ENCODE data around the gene SETX.

SETX gene

DNA sequence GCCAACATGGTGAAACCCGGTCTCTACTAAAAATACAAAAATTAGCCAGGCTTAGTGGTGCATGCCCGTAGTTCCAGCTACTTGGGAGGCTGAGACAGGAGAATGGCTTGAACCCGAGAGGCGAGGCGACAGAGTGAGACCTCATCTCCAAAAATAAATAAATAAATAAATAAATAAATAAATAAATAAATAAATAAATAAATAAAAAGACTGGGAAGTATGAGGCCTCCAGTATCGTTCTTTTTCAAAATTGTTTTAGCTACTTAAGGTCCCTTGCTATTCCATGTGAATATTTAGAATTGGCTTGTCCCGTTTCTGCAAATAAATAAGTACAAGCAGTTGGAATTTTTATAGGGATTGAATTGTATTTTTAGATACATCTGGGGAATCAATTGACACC lies 3.0 kb upstream of the SETX start:
- no peak for DNase-seq (ENCODE audit: low spot score)

DNA sequence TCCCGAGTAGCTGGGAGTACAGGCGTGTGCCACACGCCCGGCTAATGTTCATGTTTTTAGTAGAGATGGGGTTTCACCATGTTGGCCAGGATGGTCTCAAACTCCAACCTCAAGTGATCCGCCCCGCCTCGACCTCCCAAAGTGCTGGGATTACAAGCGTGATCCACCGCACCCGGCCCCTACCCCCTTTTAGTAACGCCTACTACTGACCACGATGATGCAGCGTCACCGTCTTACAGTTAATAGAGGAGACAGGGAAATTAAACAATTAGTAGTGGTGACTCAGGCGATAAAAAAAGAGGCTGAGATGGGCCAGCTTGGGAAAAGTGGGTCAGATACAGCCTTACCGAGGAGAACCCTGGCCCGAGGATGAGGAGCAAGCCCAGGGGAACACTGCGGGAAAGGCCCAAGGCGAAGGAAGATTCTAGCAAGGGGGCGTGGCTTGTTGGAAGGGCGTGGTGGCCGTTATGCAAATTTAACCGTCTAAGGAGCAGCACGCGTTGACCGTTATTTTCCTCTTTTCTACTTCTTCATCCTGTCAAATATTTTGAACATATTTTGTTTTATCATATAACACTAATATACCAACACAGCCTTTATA lies 1.6 kb upstream of the SETX start:
- DNase-seq (ENCODE audit: low spot score), result no peak

DNA sequence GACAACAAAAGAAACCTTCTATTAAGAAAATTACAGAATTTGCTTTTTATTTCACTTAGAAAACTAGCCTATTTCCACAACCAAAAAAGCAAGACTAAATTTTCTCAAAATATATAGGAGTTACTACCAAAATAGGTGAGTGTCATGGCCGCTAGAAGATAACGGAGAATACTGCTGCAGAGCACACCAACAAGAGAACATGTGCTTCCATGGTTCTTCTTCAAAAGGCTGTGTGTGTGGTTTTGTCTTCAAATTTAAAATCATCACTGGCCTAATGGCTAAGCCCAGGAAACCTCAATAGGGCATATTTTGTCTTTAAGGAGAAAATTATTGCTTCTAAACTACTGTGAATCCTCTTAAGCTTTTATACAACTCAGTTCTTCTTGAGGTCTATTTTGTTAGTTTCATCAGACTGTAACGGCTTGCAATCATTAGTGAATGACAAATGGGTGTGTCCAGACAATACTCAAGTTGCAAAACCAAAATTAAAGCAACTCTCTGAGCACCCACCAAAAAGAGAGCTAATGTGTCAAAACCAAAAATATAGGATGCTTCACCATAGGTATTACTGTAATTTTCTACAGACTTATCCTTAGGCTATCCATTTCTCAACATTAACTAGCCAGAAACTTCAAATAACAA lies 3.3 kb downstream of the SETX start:
- DNase-seq (ENCODE audit: low spot score), result no peak

DNA sequence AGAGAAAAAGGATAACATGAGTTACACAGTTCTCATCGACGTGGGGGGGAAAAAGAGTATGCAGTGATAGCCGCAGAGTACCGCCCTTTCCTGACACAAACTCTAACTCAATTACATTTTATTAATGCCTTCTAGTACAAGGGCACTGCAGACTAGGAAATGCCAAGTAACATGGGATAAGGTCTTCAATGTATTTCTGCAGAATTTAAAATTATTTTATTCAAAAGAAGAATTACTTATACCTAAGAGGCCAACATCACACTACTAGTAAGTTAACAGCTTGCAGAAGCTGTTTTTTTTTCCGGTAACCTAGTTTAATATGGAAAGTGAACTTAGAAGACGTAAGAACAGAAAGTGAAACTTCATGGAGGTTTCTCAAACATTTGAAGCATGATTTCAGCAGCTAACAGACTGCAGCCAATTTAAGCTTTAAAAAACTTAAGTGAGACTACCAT lies 3.9 kb downstream of the SETX start:
- DNase-seq (ENCODE audit: low spot score), result no peak

DNA sequence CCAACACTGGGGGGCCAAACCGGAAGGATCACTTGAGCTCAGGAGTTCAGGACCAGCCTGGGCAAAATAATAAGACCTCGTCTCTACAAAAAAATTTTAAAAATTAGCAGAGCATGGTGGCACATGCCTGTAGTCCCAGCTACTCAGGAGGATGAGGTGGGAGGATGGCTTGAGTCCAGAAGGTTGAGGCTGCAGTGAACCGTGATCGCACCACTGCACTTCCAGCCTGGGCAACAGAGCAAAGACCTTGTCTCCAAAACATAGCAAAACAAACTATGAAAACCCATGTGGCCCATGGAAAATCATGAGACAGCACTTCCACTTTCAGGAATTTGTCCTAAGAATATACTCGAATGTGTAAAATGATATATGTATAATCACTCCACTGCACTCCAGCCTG lies 6.1 kb downstream of the SETX start:
- DNase-seq (ENCODE audit: low spot score), result no peak

DNA sequence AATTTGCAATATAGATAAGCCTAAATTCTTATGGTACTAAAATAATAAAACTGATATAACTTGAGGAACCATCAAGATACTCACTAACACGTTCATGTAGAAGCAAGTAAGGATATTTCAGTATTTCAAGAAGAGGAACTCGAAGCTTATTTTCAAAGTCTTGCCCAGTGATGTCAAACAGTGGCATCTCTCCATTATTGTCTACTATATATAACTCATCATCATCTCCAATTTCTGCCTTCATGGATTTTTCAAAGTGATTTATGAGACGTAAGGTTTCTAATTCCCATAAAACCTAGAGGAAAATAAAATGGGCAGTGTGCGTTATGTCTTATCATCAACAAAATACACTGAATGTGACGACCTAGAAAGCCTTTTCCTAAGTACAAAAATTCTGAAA lies 8.6 kb downstream of the SETX start:
- DNase-seq (ENCODE audit: low spot score), result no peak

DNA sequence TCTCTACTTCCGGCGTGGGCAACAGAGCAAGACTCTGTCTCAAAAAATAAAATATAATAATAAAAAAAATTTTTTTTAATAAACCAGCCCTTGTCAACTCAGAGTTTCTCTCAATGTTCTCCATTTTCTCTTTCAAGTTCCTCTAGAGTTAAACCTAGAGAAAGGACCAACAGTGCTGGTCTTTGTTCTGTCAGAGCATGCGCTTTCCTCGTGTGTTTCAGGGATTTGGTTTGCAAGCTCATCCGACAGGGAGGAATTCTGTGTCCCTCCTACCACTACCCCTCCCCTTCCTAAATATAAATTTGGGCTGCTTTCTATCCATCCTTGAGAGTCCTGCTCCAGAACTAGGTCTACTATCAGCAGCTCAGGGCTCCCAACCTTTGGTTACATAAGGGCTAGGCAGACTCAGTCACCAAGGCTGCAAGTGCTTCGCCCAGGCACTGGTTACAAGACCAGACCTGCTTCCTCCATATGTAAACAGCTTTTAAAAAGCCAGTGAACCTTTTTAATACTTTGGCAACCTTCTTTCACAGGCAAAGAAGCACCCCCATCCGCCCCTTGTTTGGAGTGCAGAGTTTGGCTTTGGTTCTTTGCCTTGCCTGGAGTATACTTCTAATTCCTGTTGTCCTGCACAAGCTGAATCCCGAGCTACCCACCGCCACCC lies 13.5 kb downstream of the SETX start:
- no peak for DNase-seq (ENCODE audit: low spot score)

DNA sequence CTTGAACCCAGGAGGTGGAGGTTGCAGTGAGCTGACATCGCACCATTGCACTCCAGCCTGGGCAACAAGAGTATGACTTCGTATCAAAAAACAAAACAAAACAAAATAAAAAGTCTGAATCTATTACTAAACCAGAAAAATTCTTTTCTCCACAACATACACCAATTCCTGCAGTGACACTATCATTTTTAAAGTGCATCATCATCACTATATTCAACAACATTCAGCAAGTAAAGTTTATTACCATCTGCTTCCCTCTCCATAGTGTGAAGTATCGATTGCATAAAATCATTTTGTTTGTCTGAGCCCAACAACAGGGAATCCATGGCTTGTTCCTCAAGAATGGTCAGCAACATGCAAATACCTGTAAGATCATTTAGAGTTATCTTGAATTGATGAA lies 20.4 kb downstream of the SETX start:
- no peak for DNase-seq (ENCODE audit: low spot score)

DNA sequence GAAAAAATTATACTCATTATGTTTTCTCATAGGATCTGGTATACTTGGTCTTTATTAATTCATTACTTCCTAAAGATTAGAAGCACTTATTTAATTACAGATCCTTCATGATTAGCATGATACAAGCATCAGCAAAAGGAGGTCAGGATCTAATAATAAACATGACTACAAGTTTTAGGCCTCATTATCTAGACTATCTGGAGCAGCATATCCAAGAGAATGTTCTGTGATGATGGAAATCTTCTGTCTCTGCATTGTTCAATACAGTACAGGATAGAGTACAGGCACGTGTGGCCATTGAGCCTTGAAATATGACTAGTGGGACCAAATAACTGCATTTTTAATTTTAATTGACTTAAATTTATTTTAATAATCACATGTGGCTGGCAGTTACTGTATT lies 21.2 kb downstream of the SETX start:
- no peak for DNase-seq (ENCODE audit: low spot score)

DNA sequence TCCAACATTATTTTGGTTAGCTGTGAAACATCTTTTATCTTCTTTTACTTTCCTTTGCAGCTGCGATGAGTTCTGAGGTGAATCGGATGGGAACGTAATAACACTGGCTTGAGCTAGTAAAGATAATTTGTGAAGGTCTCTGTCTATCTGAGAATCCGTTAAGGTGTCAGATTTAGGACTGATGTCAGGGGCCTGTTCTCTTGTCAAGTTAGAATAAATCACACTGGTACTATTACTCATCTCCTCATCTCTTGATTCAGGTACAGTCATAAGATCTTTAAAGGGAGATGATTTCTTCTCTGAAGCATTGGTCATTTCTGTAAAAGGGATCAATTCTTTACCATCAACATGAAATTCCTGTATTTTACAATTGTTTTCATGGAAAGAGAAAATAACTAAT lies 26.2 kb downstream of the SETX start:
- no peak for DNase-seq (ENCODE audit: low spot score)

DNA sequence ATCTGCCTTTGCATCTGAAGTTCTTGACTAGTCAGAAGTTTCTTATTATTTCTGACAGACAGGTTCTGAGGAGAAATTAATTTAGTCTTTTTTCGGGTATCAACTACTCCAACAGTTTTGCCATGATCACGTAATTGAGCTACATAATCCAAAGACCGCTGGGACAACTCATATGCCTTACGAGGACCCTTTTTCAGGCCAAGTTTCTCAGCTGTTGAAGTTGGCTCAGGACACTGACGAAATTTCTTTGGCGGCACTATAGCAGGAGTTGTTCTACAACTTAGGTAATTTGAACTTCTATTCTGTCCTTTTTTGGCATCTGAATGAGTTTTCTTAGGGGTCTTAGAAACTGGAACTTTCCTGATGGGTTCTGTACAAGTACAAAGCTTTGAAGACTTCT lies 27.2 kb downstream of the SETX start:
- no peak for DNase-seq (ENCODE audit: low spot score)

DNA sequence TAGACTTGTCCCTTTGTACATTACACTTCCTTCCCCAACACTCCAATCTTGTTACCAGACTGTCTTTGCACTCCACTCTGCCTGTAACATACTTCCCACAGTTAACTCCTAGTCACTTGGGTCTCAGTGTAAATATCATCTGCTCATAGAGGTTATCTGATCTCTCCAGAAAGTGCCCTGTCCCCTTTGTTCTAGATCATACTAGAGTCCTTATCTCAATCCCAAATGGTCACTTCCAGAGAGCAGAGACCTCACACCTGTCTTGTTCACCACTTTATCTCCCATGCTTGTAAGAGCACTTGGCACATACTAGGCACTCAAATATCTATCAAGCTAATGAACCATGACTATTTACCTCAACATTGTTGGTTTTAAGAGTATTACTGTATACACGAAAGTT lies 30.4 kb downstream of the SETX start:
- no peak for DNase-seq (ENCODE audit: low spot score)

DNA sequence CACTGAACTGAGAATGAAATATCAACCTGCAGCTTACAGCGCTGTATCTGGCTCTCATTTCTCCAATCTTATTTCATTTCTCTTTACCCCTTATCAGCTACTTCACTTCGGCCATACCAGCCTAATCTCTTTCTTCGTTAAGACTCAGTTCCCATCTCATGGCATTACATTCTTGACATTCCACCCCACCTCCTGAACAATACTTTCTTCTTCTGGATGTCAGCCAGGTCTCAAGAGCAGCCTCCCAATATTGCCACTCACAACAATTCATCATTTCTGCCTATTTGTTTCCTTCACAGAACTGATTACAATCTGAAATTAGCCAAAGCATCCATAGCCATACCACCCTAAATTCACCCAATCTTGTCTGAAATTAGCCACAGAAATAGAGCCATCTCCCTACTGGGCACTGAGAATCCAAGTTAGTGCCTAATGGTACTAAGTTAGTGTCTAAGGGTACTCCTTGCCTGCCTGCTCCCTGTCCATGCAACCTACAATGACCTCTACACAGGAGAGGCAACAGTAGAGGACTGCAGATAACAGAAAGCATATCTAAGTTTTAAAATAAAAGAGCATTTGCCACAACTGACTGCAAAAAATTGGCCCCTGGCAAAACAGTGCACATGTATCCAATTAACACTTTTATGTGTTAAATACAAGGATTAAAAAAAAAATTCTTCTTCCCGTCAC lies 35.2 kb downstream of the SETX start:
- DNase-seq (ENCODE audit: low spot score), result no peak

DNA sequence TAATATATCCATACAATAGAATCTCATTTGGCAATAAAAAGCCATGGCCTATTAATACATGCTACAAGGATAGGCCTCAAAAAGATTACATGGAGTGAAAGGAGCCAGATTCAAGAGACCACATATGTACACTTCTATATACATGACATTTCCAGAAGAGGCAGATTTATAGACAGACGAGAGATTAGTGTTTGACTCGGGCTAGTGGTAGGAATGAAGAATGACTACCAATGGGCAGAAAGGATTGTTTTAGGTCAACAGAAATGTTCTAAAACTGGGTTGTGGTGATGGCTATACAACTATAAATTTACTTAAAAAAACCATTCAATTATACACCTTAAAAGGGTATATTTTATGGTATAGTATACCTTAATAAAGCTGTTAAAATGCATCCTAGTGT lies 41.9 kb downstream of the SETX start:
- peak; percentile 13 for DNase-seq (ENCODE audit: low spot score)

DNA sequence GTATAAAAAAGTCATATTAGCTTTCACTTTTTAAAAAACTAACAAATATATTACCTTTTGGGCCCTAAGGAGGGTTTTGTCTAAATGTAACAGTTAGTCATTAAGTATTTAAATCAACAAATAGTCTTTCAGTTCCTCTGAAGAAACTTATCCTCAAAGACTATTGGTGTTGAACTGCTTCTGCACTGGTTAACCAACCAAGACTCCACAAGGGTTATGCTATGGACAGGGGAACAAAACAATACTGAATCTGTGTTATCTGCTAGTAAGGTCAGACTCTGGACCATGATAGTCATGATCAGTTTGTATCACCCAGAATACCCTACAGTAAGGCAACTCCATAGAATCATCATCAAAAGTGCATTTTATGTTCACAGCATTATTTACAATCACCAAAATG lies 42.4 kb downstream of the SETX start:
- DNase-seq (ENCODE audit: low spot score), result no peak

DNA sequence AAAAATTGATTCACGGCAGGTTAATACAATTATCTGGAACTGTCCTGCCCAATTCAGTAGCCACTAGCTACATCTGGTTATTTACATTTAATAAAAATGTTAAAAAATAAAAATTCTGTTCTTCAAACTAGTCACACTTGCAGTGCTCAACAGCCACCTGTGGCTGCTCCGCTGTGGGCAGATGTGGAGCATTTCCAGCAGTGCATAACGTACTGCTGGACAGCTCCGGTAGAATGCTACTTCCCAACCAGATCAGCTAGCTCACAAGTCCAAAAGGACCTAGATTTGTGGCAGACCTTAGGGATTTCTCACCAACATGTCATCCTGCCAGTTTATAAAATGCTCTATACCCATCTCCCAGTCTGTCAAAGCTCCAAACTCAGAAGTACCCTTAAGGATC lies 42.8 kb downstream of the SETX start:
- DNase-seq (ENCODE audit: low spot score), result no peak

DNA sequence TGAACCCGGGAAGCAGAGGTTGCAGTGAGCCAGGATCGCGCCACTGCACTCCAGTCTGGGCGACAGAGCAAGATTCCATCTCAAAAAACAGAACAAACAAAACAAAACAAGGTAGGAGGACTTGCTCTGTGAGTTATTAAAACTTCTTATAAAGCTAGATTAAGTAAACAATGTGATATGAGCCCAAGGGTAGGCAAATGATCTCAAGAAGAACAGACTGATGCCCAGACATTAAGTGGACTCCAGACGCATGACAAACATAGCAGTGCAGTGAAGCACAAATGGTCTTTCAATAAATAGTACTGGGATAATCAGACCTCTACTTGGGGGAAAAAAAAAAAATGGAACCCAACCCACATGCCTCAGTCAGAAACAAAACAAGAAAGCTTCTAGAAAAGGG lies 45.7 kb downstream of the SETX start:
- DNase-seq (ENCODE audit: low spot score), result no peak

DNA sequence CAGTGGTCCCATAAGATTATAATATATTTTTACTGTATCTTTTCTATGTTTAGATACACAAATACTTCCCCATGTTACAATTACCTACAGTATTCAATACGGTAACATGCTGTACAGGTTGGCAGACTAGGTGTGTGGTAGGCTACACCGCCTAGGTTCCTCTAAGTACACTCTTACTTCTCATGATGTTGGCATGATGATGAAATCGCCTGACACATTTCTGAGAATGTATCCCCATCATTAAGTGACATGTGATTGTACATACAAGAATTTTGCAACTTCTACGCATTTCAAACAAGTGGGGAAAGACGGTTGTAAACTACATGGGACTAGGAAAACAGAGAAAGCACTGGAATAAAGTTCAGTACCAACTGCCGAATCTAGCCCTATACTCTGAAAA lies 53.3 kb downstream of the SETX start:
- DNase-seq (ENCODE audit: low spot score), result no peak

DNA sequence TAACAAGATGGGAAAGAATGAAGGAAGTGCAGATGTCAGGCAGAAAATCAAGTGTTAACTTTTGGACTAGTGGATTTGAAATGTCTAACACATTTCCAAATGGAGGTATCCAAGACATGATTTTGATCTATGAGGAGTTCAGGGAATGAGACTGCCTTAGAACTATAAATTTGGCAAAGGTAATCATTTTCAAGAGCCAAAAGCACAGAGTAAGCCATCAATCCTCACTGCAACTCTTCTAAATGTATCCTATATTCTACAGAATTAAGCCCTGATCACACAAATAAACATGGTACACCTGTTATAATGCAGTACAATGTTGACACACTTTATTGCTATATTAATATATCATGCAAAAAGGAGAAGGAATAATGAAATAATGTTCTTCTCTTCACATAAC lies 55.6 kb downstream of the SETX start:
- no peak for DNase-seq (ENCODE audit: low spot score)

DNA sequence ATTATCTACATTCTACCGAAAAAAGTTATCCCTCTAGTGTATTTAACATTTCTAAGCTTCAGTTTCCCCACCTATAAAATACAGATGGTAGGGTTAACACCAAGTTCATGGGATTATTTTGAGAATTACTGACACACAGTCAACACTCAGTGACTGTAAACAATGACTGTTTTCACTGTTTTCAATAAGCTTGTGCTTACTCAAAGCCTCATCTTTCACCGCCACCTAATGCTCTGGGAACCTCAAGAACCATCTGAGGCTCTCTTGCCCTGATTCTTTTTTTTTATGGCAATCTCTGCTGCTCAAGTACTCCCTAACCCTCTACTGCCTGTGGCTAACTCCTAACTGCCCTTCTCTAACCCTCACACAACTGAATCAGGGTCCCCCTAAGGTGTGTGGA lies 59.6 kb downstream of the SETX start:
- DNase-seq (ENCODE audit: low spot score), result no peak

DNA sequence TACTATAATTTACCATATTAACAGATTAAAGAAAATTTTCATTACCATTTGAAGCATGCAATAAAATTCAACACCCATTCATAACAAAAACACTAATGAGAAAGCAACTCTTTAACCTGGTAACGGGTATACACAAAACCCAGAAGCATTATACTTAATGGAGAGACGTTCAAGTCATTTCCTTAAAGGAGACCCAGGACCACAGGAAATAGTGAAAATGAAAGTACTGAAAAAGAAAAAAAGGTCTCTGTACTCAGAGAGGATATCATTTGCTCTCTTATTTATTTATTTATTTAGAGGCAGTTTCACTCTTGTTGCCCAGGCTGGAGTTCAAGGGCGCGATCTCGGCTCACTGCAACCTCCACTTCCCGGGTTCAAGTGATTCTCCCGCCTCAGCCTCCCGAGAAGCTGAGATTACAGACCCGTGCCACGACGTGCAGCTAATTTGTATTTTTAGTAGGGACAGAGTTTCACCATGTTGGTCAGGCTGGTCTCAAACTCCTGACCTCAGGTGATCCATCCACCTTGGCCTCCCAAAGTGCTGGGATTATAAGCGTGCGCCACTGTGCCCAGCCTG lies 61.6 kb downstream of the SETX start:
- DNase-seq (ENCODE audit: low spot score), result no peak

DNA sequence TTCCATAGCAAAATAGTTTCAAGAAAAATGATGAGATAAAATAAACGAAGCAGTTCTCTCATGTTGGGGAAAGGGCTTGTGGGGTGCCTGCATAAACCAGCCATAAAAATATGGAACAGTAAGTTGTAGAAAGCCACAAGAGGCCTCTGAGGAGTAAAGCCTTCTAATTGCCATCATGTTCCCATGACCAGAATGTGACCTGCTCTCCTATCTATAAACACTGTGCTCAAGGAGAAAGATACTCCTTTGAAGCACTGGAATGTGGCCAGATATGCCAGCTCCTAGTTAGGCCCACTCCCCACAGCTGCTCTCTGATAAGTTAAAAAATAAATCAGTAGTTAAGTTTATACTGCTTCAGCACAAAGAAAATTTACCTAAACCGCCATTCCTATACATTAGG lies 65.8 kb downstream of the SETX start:
- DNase-seq (ENCODE audit: low spot score), result no peak

DNA sequence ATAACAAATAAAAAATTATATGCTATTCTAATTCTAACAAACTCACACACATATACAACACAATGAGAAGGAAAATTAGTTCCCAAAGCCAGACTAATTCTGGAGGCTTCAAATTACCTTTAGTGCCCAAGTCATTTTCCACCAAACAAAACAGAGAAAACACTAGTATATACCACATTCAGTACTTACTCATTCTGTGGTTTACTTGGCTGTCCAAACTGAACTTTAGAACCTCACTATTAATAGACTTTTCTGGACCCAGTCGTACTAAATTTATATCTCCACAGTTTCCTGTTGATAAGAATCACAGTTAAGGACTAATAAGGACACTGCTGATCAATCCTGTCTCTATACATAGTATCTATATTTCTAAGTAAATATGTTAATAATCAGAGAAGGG lies 66.4 kb downstream of the SETX start:
- DNase-seq (ENCODE audit: low spot score), result no peak

Data from SW480 (cell line).